GM15510 (cell line): ENCODE results near the gene CTSK.
A peak's percentile ranks its signal among the peaks of the same experiment; 100 is the strongest.

Experiments used
- POLR2A ChIP-seq: IDR thresholded peaks from 3 replicates; pipeline ENCODE4 v1.6.1; 2011; ENCODE audit warnings: borderline replicate concordance; ENCODE audit not compliant: insufficient read length; ENCODE audit errors: extremely low read depth

Gene CTSK

DNA sequence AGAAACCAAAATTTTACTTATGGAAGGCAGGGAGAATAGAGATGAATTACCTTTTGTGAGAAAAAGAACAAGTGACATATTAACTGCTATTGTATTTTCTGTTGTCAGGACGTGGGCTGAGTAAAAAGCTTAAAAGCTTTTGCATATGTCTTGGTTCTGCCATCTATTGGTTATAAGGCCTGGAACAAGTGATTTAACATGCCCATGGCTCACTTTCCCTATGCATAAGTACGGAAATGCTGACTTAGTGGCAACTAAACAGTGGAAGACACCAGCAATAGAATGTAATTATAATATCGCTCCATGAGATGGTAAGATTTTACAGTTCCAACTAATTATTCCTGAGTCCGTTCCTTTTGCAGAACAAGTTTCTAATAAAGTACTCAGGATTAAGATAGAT lies 35.7 kb downstream of the CTSK start:
- no peak for TF ChIP-seq POLR2A

DNA sequence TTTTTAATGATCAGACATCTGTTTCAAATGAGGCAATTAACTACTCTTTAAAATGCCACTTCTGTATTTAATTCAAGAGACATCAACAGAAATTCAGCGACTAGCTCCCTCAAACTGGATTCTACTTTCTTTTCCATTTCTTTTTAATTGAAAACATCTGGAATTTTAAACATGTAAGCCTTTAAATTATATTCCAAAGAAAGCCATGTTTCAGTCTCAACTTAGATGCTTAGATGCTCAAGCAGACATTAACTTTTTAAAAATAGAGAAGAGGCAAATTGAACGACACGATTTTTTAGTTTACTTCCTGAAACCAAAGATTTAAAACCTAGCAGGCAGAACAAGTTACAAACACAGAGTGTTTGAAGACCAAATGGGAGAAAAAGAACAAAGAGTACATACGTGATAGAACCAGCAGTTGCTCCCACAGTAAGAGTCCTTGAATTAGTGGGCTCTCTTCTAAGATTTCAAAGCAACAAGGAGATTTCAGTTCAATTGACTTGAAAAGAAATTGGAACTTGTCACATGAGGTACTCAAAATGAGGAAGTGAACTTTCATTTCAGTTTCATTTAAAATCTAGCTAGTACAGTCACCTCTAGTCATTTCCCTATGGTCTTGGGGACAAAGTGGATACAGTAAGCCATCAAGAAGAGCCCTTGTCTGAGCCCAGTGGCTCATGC lies 42.6 kb downstream of the CTSK start, which contains the start of gene CTSS:
CTSS (minus strand) TSS at position 483 of the 681 bp plus-strand sequence. CDS start 1,015 bp downstream, outside the sequence.
- TF ChIP-seq POLR2A: peak; percentile 18

- TF ChIP-seq POLR2A: no peak
Measured at GRCh38 chr1:150764617-150765101, 43.4 kb downstream of the CTSK start.

DNA sequence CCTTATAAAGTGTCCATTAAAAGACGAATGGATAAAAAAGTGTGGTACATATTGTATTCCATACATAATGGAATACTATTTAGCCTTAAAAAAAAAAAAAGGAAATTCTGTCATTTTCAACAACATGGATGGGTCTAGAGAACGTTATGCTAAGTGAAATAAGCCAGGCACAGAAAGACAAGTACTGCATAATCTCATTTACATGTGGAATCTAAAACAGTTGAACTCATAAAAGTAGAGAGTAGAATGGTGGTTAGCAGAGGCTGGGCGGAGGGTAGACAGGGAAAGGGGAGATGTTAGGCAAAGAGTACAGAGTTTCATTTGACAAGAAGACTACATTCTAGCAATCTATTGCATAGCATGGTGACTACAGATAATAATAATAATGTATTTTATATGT lies 45.0 kb downstream of the CTSK start:
- no peak for TF ChIP-seq POLR2A

GRCh38 chr1:150762552-150762951 lies 45.5 kb downstream of the CTSK start:
- no peak for TF ChIP-seq POLR2A

GRCh38 chr1:150761801-150762200 lies 46.3 kb downstream of the CTSK start:
- no peak for TF ChIP-seq POLR2A

- no peak for TF ChIP-seq POLR2A
Measured at GRCh38 chr1:150760013-150760412, 48.0 kb downstream of the CTSK start.

GRCh38 chr1:150753416-150753815 lies 54.6 kb downstream of the CTSK start:
- TF ChIP-seq POLR2A: no peak

GRCh38 chr1:150751443-150751842 lies 56.6 kb downstream of the CTSK start:
- no peak for TF ChIP-seq POLR2A

- TF ChIP-seq POLR2A: no peak
Measured at GRCh38 chr1:150749720-150750311, 58.2 kb downstream of the CTSK start.

DNA sequence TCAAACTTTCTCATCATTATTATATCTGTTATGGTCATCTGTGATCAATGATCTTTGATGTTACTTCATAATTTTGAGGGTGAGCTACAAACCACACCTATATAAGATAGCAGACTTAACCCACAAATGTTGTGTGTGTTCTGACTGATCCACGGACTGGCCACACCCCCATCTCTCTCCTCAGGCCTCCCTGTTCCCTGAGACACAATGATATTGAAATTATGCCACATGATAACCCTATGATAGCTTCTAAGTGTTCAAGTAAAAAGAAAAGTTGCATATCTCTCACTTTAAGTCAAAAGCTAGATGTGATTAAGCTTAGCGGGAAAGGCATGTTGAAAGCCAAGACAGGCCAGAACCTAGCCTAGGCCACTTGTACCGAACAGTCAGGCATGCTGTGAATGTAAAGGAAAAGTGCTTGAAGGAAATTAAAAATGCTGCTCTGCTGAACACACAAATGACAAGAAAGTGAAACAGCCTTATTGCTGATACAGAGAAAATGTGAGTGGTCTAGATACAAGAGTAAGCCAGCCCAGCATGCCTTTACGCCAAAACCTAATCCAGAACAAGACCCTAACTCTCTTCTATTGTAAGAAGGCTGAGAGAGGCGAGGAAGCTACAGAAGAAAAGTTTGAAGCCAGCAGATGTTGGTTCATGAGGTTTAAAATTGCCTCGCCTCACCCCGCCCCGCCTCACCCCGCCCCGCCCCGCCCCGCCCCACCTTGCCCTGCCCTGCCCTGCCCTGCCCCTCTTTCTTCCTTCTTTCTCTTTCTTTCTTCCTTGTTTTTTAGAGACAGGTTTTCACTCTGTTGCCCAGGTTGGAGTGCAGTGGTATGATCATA lies 59.0 kb downstream of the CTSK start:
- no peak for TF ChIP-seq POLR2A
